Measurements from ENCODE around the gene SLC10A4. TPM values are rescaled to one million over a fixed set of nuclear protein-coding genes. Genes with fewer than 3 reads are reported as not detected.
"Not testable (repeated sequence)": the region's sequence is repeated elsewhere in the genome, so short reads cannot be mapped to it uniquely, and the experiment has no call there.

SLC10A4 gene, protein sequence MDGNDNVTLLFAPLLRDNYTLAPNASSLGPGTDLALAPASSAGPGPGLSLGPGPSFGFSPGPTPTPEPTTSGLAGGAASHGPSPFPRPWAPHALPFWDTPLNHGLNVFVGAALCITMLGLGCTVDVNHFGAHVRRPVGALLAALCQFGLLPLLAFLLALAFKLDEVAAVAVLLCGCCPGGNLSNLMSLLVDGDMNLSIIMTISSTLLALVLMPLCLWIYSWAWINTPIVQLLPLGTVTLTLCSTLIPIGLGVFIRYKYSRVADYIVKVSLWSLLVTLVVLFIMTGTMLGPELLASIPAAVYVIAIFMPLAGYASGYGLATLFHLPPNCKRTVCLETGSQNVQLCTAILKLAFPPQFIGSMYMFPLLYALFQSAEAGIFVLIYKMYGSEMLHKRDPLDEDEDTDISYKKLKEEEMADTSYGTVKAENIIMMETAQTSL
- 1 to 10 TPM in 1 of 2 donors, under 1 TPM in 1; 0.23 to 1.1 TPM for total RNA-seq

- Histone ChIP-seq H3K27me3 (replicated peaks; ENCODE audit: insufficient read depth) (no peaks in the 10 kb centered on the region), H3K27ac (no peak within 1 kb of the TSS), H3K36me3 (no peaks in the 10 kb centered on the region), H3K9me3 (no peaks in the 10 kb centered on the region), H3K4me1 (replicated peaks) (no peaks in the 10 kb centered on the region), H3K4me3 (peak within 1 kb of the TSS; percentile 16 to 32)
- intact Hi-C loops (cut with DNase I): no loop called here
- TF ChIP-seq POLR2AphosphoS5 (IDR thresholded peaks at IDR 0.05) (no peak), POLR2A (IDR thresholded peaks at IDR 0.05) (no peak)
- TF ChIP-seq, protein P1, sequence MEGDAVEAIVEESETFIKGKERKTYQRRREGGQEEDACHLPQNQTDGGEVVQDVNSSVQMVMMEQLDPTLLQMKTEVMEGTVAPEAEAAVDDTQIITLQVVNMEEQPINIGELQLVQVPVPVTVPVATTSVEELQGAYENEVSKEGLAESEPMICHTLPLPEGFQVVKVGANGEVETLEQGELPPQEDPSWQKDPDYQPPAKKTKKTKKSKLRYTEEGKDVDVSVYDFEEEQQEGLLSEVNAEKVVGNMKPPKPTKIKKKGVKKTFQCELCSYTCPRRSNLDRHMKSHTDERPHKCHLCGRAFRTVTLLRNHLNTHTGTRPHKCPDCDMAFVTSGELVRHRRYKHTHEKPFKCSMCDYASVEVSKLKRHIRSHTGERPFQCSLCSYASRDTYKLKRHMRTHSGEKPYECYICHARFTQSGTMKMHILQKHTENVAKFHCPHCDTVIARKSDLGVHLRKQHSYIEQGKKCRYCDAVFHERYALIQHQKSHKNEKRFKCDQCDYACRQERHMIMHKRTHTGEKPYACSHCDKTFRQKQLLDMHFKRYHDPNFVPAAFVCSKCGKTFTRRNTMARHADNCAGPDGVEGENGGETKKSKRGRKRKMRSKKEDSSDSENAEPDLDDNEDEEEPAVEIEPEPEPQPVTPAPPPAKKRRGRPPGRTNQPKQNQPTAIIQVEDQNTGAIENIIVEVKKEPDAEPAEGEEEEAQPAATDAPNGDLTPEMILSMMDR (IDR thresholded peaks at IDR 0.05): no peak
- WGBS: 5% methylated on average over 40 of the region's 85 CpGs
- no peak for DNase-seq (ENCODE audit: low spot score)
These were observed at the start of gene SLC10A4 for GRCh38 chr4:48483006-48483776. Gene SLC10A4 (plus strand): TSS chr4:48483343. CDS start chr4:48483562, 219 bp downstream.

DNA sequence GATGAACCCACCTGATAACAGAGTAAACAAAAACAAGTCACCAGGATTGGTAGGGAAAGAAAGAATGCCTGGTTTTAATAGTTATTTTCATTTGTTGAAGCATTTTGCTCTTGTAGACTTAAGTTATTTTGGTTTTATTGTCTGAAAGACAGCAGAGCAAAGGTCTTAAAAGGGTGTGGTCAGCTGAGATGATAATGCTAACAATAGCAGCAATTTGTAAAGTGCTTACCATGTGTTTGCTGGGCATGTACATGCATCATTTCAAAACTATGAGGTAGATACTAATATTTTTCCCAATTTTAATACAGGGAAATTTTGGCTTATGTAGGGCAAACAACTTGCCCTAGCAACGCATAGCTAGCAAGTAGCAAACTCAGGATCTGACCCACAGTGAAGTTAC, 46.8 kb upstream of the SLC10A4 start:
- no peaks in the 10 kb centered on the region for H3K36me3 ChIP-seq
- no peak overlapping the region for H3K27ac ChIP-seq
- no peak for DNase-seq (ENCODE audit: low spot score)
- H3K27me3 ChIP-seq (replicated peaks; ENCODE audit: insufficient read depth): no peaks in the 10 kb centered on the region
- H3K4me1 ChIP-seq (replicated peaks): no peaks in the 10 kb centered on the region
- no peak for TF ChIP-seq POLR2A (IDR thresholded peaks at IDR 0.05)
- TF ChIP-seq, protein P1 (IDR thresholded peaks at IDR 0.05): no peak
- TF ChIP-seq POLR2AphosphoS5 (IDR thresholded peaks at IDR 0.05): no peak
- no peak overlapping the region for H3K4me3 ChIP-seq
- no peaks in the 10 kb centered on the region for H3K9me3 ChIP-seq
- 90% methylated on average over 1 of the region's 1 CpG for WGBS
- intact Hi-C loops (cut with DNase I): no loop called here

GRCh38 chr4:48439988-48440387, 43.2 kb upstream of the SLC10A4 start:
- Histone ChIP-seq H3K36me3 (no peaks in the 10 kb centered on the region), H3K27ac (no peak overlapping the region), H3K4me3 (no peak overlapping the region), H3K4me1 (replicated peaks) (no peaks in the 10 kb centered on the region), H3K27me3 (replicated peaks; ENCODE audit: insufficient read depth) (no peaks in the 10 kb centered on the region), H3K9me3 (no peaks in the 10 kb centered on the region)
- 43% methylated on average over 2 of the region's 2 CpGs for WGBS
- DNase-seq (ENCODE audit: low spot score): no peak
- intact Hi-C loops (cut with DNase I): loop anchor here (10.0 kb wide), 1 partner anchor 105 kb away; no protein-coding TSS in a partner anchor
- TF ChIP-seq POLR2A (IDR thresholded peaks at IDR 0.05) (no peak), POLR2AphosphoS5 (IDR thresholded peaks at IDR 0.05) (no peak)
- TF ChIP-seq, protein P1 (IDR thresholded peaks at IDR 0.05): no peak

GRCh38 chr4:48440914-48441313, 42.2 kb upstream of the SLC10A4 start:
- not testable (repeated sequence) for DNase-seq (ENCODE audit: low spot score); H3K4me3 ChIP-seq; H3K27ac ChIP-seq; H3K9me3 ChIP-seq; H3K4me1 ChIP-seq (replicated peaks); H3K36me3 ChIP-seq; H3K27me3 ChIP-seq (replicated peaks; ENCODE audit: insufficient read depth)
- intact Hi-C loops (cut with DNase I): loop anchor here (10.0 kb wide), 1 partner anchor 104 kb away; no protein-coding TSS in a partner anchor
- 73% methylated on average over 5 of the region's 5 CpGs for WGBS

DNA sequence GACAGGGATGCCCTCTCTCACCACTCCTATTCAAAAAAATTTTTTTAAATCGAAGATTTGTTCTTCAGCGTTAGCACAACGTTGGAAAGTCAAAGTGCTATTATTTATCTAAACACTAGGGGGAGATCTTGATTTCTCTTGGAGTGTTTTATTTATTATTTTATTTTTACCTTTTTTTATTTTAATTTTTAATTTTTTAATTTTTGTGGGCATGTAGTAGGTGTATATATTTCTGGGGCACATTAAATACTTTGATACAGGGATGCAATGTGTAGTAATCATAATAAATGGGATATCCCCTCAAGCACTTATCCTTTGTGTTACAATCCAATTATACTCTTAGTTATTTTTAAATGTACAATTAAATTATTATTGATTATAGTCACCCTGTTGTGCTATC, 37.4 kb upstream of the SLC10A4 start:
- intact Hi-C loops (cut with DNase I): loop anchor here (5.0 to 10.0 kb wide), 2 partner anchors 99 to 517 kb away; no protein-coding TSS in a partner anchor
- WGBS: 12% methylated on average over 3 of the region's 3 CpGs
- Histone ChIP-seq H3K27ac (no peak overlapping the region), H3K27me3 (replicated peaks; ENCODE audit: insufficient read depth) (no peaks in the 10 kb centered on the region), H3K4me3 (no peak overlapping the region), H3K9me3 (no peaks in the 10 kb centered on the region), H3K36me3 (no peaks in the 10 kb centered on the region), H3K4me1 (replicated peaks) (no peaks in the 10 kb centered on the region)
- DNase-seq (ENCODE audit: low spot score): no peak
- TF ChIP-seq, protein P1 (IDR thresholded peaks at IDR 0.05): peak in 3 of 4 experiments; percentile 34 to 46 (median 40)
- TF ChIP-seq POLR2AphosphoS5 (IDR thresholded peaks at IDR 0.05) (no peak), POLR2A (IDR thresholded peaks at IDR 0.05) (no peak)

All from prostate gland (tissue), 2 donors.